Measurements from ENCODE around the gene EGFL6. TPM values are rescaled to one million over a fixed set of nuclear protein-coding genes. Genes with fewer than 3 reads are reported as not detected.

The EGFL6 gene
- total and polyA plus RNA-seq, 10 of the 15 experiments (the other 5 are each of a cell fraction or from before 2014, with no cell fraction given) = 0.03 TPM; not detected in 9

DNA sequence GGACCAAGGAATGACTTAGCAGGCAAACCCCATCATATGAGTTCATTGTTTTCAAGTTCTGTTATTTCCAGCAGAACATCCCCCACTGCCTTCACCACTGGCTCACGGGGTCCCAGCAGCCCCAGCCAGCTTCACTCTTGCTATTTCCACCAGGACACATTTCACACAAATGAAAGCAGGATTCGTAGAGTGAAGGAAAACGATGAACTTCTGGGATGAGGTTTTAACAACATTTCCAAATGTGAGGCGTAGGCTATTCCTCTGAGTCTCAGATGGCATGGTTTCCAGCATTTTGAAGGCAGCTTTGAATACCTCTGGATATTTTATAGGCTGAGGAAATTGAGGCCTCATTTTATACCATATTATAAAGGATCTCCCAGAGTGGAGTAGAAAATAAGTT, 32.9 kb upstream of the EGFL6 start (continued):
- TF ChIP-seq, protein P1, sequence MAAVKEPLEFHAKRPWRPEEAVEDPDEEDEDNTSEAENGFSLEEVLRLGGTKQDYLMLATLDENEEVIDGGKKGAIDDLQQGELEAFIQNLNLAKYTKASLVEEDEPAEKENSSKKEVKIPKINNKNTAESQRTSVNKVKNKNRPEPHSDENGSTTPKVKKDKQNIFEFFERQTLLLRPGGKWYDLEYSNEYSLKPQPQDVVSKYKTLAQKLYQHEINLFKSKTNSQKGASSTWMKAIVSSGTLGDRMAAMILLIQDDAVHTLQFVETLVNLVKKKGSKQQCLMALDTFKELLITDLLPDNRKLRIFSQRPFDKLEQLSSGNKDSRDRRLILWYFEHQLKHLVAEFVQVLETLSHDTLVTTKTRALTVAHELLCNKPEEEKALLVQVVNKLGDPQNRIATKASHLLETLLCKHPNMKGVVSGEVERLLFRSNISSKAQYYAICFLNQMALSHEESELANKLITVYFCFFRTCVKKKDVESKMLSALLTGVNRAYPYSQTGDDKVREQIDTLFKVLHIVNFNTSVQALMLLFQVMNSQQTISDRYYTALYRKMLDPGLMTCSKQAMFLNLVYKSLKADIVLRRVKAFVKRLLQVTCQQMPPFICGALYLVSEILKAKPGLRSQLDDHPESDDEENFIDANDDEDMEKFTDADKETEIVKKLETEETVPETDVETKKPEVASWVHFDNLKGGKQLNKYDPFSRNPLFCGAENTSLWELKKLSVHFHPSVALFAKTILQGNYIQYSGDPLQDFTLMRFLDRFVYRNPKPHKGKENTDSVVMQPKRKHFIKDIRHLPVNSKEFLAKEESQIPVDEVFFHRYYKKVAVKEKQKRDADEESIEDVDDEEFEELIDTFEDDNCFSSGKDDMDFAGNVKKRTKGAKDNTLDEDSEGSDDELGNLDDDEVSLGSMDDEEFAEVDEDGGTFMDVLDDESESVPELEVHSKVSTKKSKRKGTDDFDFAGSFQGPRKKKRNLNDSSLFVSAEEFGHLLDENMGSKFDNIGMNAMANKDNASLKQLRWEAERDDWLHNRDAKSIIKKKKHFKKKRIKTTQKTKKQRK (IDR thresholded peaks at IDR 0.05; ENCODE audit: low read depth, low read length) = no peak
- TF ChIP-seq CHD1 (IDR thresholded peaks at IDR 0.05; ENCODE audit: low read depth, low read length) = no peak

DNA sequence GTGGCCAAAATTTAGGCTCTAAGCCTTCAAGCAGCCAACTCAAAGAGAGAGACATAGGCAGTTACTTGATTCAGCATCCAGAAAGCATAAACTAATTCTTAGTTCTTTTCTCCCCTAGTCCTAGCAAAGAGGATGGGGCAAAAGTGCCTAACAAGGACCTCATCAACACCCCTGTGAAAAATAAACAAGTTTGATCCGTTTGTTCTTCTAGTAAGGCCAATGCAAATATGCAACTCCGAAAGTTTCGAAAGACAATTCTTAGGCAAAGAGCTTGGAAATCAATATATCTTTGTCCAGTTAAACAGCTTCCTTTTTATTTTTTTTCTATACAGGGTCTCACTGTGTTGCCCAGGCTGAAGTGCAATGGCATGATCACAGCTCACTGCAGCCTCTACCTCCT, 31.0 kb upstream of the EGFL6 start:
- Histone ChIP-seq H3K36me3 (ENCODE audit: control insufficient read depth in 2 of 2, insufficient read depth in 2 of 2, low read length in 1 of 2) (no peaks in the 10 kb centered on the region), H3K4me3 (no peak overlapping the region), H3K4me2 (ENCODE audit: control insufficient read depth, insufficient read depth) (no peak overlapping the region), H3K4me1 (ENCODE audit: control insufficient read depth, insufficient read depth, low read length) (no peaks in the 10 kb centered on the region), H3K27ac (ENCODE audit: control insufficient read depth, insufficient read depth) (no peak overlapping the region), H4K20me1 (ENCODE audit: control insufficient read depth, insufficient read depth) (no peaks in the 10 kb centered on the region), H2AFZ (ENCODE audit: control insufficient read depth, low read depth, low read length) (no peak overlapping the region), H3K79me2 (ENCODE audit: control insufficient read depth, insufficient read depth, low read length) (no peaks in the 10 kb centered on the region), H3K9ac (ENCODE audit: control insufficient read depth, insufficient read depth, low read length) (no peak overlapping the region), H3K9me3 (replicated peaks; ENCODE audit: control insufficient read depth, insufficient read depth, low read length) (no peaks in the 10 kb centered on the region), H3K27me3 (replicated peaks in 1 of 2; ENCODE audit: control insufficient read depth in 2 of 2, insufficient read depth in 2 of 2, low read length in 1 of 2) (no peaks in the 10 kb centered on the region; a peak in 1 of 4 replicates)
- 63% methylated on average over 3 of the region's 3 CpGs for WGBS (ENCODE audit: insufficient coverage, insufficient replicate concordance, low lambda C conversion rate, missing lambda C conversion rate)
- TF ChIP-seq NR2C1 (IDR thresholded peaks at IDR 0.05) = no peak
- TF ChIP-seq RB1 (IDR thresholded peaks at IDR 0.05; ENCODE audit: borderline replicate concordance) = no peak
- TF ChIP-seq, protein P2, sequence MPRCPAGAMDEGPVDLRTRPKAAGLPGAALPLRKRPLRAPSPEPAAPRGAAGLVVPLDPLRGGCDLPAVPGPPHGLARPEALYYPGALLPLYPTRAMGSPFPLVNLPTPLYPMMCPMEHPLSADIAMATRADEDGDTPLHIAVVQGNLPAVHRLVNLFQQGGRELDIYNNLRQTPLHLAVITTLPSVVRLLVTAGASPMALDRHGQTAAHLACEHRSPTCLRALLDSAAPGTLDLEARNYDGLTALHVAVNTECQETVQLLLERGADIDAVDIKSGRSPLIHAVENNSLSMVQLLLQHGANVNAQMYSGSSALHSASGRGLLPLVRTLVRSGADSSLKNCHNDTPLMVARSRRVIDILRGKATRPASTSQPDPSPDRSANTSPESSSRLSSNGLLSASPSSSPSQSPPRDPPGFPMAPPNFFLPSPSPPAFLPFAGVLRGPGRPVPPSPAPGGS (IDR thresholded peaks at IDR 0.05; ENCODE audit: borderline replicate concordance, insufficient read depth, low read depth, low read length, poor library complexity, severe bottlenecking) = no peak
- TF ChIP-seq, protein P3, sequence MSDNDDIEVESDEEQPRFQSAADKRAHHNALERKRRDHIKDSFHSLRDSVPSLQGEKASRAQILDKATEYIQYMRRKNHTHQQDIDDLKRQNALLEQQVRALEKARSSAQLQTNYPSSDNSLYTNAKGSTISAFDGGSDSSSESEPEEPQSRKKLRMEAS (IDR thresholded peaks at IDR 0.05; ENCODE audit: low read depth, low read length) = no peak
- ChIA-PET RAD21 (ENCODE audit: unreplicated experiment) (no interaction called here), POLR2A (no interaction called here), CTCF (interaction anchor here (2.1 kb wide), 1 partner anchor 31 kb away, joined by 6 read pairs; no protein-coding TSS in a partner anchor), SMC1A (ENCODE audit: uncharacterized antibody, unreplicated experiment) (interaction anchor here (1.5 kb wide), 1 partner anchor 19 kb away, joined by 3 read pairs; no protein-coding TSS in a partner anchor)
- ATAC-seq = no peak
- no peak for DNase-seq (ENCODE audit: low read depth, low spot score)
- no peak for FAIRE-seq
- BruUV-seq (replicated peaks) = no TSS peak
- intact Hi-C loops (cut with micrococcal nuclease; ENCODE audit: unreplicated experiment) = no loop called here
- in situ Hi-C loops (cut with MboI) = no loop called here
